ENCODE measurements around the gene LRRN2.

- no peak for TF ChIP-seq POLR2AphosphoS5 (IDR thresholded peaks at IDR 0.05; ENCODE audit: low read depth, low read length)
- TF ChIP-seq, protein P1, sequence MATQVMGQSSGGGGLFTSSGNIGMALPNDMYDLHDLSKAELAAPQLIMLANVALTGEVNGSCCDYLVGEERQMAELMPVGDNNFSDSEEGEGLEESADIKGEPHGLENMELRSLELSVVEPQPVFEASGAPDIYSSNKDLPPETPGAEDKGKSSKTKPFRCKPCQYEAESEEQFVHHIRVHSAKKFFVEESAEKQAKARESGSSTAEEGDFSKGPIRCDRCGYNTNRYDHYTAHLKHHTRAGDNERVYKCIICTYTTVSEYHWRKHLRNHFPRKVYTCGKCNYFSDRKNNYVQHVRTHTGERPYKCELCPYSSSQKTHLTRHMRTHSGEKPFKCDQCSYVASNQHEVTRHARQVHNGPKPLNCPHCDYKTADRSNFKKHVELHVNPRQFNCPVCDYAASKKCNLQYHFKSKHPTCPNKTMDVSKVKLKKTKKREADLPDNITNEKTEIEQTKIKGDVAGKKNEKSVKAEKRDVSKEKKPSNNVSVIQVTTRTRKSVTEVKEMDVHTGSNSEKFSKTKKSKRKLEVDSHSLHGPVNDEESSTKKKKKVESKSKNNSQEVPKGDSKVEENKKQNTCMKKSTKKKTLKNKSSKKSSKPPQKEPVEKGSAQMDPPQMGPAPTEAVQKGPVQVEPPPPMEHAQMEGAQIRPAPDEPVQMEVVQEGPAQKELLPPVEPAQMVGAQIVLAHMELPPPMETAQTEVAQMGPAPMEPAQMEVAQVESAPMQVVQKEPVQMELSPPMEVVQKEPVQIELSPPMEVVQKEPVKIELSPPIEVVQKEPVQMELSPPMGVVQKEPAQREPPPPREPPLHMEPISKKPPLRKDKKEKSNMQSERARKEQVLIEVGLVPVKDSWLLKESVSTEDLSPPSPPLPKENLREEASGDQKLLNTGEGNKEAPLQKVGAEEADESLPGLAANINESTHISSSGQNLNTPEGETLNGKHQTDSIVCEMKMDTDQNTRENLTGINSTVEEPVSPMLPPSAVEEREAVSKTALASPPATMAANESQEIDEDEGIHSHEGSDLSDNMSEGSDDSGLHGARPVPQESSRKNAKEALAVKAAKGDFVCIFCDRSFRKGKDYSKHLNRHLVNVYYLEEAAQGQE (IDR thresholded peaks at IDR 0.05; ENCODE audit: insufficient read depth in 1 of 2, low read depth in 2 of 2, low read length in 2 of 2): no peak
- no peak for TF ChIP-seq SIN3A (IDR thresholded peaks at IDR 0.05; ENCODE audit: borderline replicate concordance, insufficient read depth, low read length)
Measured at GRCh38 chr1:204579681-204580080, 105.9 kb downstream of the LRRN2 start.

Measured in PFSK-1 (cell line).